Limb (tissue), 2 donors: ENCODE data around the gene GAGE12J.
"Not testable (repeated sequence)": the region's sequence is repeated elsewhere in the genome, so short reads cannot be mapped to it uniquely, and the experiment has no call there.

Experiments used
- DNase-seq, 2 donors: peaks; one replicate each; pipeline ENCODE4 v3.0.0-alpha.2; 2016; ENCODE audit errors: extremely low spot score in 2 of 2

The GAGE12J gene

GRCh38 chrX:49309401-49309981, 12.3 kb upstream of the GAGE12J start:
- DNase-seq: peak in 1 of 2 donors; percentile 13

- DNase-seq: no peak
Observed at GRCh38 chrX:49310371-49310770, 11.5 kb upstream of the GAGE12J start.

DNA sequence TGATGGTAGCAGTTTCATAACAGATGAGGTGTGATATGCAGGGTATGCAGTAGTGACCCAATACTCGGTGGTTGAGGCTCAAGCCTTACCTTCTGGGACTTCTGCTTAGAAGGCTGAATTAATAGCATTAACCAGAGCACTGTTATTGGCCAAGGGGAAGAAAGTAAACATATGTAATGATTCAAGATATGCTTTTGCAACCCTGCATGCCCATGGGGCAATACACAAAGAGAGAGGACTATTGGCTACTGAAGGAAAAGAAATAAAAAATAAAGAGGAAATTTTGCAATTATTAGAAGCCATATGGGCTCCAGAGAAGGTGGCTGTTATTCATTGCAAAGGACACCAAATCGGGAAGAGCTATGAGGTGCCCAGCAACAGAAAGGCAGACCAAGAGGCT, 9.7 kb upstream of the GAGE12J start:
- DNase-seq: no peak

GRCh38 chrX:49316085-49316484, 5.8 kb upstream of the GAGE12J start:
- no peak for DNase-seq

DNA sequence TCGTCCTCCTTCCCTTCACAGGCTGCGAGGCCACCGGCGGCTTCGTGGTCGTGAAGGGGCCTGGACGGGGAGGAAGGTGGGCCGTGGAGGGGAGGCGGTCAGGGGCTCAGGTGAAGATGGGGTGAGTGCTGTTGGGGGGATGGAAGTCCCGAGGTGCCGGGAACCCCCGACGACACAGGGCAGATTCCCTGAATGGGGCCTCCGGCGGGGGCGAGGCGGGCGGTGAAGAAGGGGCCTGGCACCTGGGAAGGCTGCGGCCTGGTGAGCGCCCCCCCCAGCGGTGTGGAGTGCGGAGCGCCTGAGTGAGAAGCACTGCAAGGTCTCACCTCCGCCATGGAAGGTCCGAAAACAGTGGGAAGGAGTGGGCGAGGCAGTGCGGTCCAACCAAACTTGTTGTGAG, 429 bp downstream of the GAGE12J start:
- not testable (repeated sequence) for DNase-seq

- DNase-seq: not testable (repeated sequence)
Observed at GRCh38 chrX:49323735-49324134, 1.9 kb downstream of the GAGE12J start.

GRCh38 chrX:49330421-49330820, 8.6 kb downstream of the GAGE12J start:
- not testable (repeated sequence) for DNase-seq

GRCh38 chrX:49331282-49331681, 9.4 kb downstream of the GAGE12J start, which contains the start of gene GAGE13:
Gene GAGE13 (plus strand): TSS chrX:49331582. CDS start chrX:49332738, 1,156 bp downstream.
- not testable (repeated sequence) for DNase-seq

DNA sequence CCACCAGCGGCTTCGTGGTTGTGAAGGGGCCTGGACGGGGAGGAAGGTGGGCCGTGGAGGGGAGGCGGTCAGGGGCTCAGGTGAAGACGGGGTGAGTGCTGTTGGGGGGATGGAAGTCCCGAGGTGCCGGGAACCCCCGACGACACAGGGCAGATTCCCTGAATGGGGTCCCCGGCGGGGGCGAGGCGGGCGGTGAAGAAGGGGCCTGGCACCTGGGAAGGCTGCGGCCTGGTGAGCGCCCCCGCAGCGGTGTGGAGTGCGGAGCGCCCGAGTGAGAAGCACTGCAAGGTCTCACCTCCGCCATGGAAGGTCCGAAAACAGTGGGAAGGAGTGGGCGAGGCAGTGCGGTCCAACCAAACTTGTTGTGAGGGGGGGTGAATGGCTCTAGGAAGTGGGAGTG, 10.0 kb downstream of the GAGE12J start:
- not testable (repeated sequence) for DNase-seq

DNA sequence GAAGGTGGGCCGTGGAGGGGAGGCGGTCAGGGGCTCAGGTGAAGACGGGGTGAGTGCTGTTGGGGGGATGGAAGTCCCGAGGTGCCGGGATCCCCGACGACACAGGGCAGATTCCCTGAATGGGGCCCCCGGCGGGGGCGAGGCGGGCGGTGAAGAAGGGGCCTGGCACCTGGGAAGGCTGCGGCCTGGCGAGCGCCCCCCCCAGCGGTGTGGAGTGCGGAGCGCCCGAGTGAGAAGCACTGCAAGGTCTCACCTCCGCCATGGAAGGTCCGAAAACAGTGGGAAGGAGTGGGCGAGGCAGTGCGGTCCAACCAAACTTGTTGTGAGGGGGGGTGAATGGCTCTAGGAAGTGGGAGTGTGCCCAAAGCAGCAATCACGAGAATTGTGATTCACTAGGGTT, 19.6 kb downstream of the GAGE12J start:
- not testable (repeated sequence) for DNase-seq

GRCh38 chrX:49344496-49345175, 22.8 kb downstream of the GAGE12J start:
- DNase-seq: not testable (repeated sequence)

DNA sequence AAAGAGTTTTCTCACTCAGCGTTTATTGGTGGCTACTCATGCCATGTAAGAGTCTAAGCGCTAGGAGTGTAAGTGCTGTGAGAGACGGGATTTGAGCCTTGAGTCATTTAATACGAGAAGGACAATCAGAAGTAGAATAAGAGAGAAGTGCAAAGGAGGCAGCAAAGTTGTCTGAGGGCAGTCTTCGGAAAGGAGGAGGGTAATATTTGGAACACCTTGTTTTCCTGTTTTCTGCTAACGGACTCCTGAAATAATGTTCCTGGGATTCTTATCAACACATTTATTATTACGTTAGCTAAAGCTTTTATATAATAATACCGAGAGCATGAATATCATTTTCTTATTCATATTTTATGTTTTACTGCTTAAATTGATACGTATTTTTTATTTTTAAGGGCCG, 23.6 kb downstream of the GAGE12J start:
- not testable (repeated sequence) for DNase-seq

- DNase-seq: not testable (repeated sequence)
Observed at GRCh38 chrX:49346150-49346549, 24.3 kb downstream of the GAGE12J start.
